IMR-90 (cell line): Measurements from ENCODE around the gene KLHL40. TPM values are rescaled to one million over a fixed set of nuclear protein-coding genes. Genes with fewer than 3 reads are reported as not detected.

Experiments
- ATAC-seq: fragments of 200-7000 bp; cut with Tn5 transposase; 2 replicates; pipeline ENCODE4 v1.9.1; 2020; ENCODE audit warnings: low read depth, mild to moderate bottlenecking, moderate library complexity
- BruUV-seq: library from RNA; stranded (reverse); fragments of 400-500 nt; replicated peaks from 2 replicates; lab custom pipeline; 2021; lab: Mats Ljungman, UMichigan
- CTCF ChIA-PET: fragments of 300-600 bp; formaldehyde crosslinking; extraction: SDS; loops from one replicate; lab custom pipeline; 2021; ENCODE audit warnings: antibody characterized with exemption; lab: Yijun Ruan, JAX
- POLR2A ChIA-PET: fragments of 300-600 bp; sonication (Branson Sonifier 250); formaldehyde crosslinking; loops from one replicate; lab custom pipeline; 2022; ENCODE audit warnings: antibody characterized with exemption; ENCODE audit not compliant: unreplicated experiment; lab: Charles Lee
- DNase-seq: peaks from one replicate; pipeline ENCODE4 v3.0.0; 2013
- H2AFZ ChIP-seq: replicated peaks from 2 replicates; pipeline ENCODE3; 2013; ENCODE audit warnings: low read length, mild to moderate bottlenecking; ENCODE audit not compliant: poor library complexity
- H2AK5ac ChIP-seq: 2 replicates; pipeline ENCODE4 v1.6.1; 2013; ENCODE audit warnings: low read depth, low read length, inconsistent platforms
- H2AK9ac ChIP-seq: replicated peaks from 2 replicates; pipeline ENCODE3; 2013; ENCODE audit warnings: mild to moderate bottlenecking, low read depth, low read length, moderate library complexity; ENCODE audit not compliant: poor library complexity
- H2BK120ac ChIP-seq: 2 replicates; pipeline ENCODE4 v1.6.1; 2013; ENCODE audit warnings: low read depth, low read length, inconsistent platforms
- H2BK15ac ChIP-seq: 3 replicates; pipeline ENCODE4 v1.6.1; 2013; ENCODE audit warnings: low read depth, low read length, inconsistent platforms
- H2BK20ac ChIP-seq: 2 replicates; pipeline ENCODE4 v1.6.1; 2013; ENCODE audit warnings: low read depth, mild to moderate bottlenecking, inconsistent platforms, low read length, moderate library complexity
- H2BK5ac ChIP-seq: 2 replicates; pipeline ENCODE4 v1.6.1; 2013; ENCODE audit warnings: mild to moderate bottlenecking, low read depth, low read length, inconsistent platforms; ENCODE audit not compliant: poor library complexity, severe bottlenecking
- H3K14ac ChIP-seq: replicated peaks from 2 replicates; pipeline ENCODE4 v1.6.1; 2013; ENCODE audit warnings: low read depth, low read length, inconsistent platforms
- H3K18ac ChIP-seq: 2 replicates; pipeline ENCODE4 v1.6.1; 2013; ENCODE audit warnings: low read depth, low read length, control low read depth
- H3K23ac ChIP-seq: 2 replicates; pipeline ENCODE4 v1.6.1; 2013; ENCODE audit warnings: low read depth, low read length, inconsistent platforms
- H3K27ac ChIP-seq: 2 replicates; pipeline ENCODE4 v1.5.1; 2013; ENCODE audit warnings: mild to moderate bottlenecking, control low read depth, low read length; ENCODE audit not compliant: insufficient read depth
- H3K27me3 ChIP-seq: 2 replicates; pipeline ENCODE4 v1.6.1; 2013; ENCODE audit warnings: low read length; ENCODE audit not compliant: control insufficient read depth, insufficient read depth
- H3K36me3 ChIP-seq: 2 replicates; pipeline ENCODE4 v1.6.1; 2013; ENCODE audit warnings: low read length, mixed read lengths; ENCODE audit not compliant: control insufficient read depth, insufficient read depth
- H3K4ac ChIP-seq: 2 replicates; pipeline ENCODE4 v1.6.1; 2013; ENCODE audit warnings: low read depth, low read length, inconsistent platforms
- H3K4me1 ChIP-seq: 2 replicates; pipeline ENCODE4 v1.6.1; 2013; ENCODE audit warnings: low read length, mixed read lengths; ENCODE audit not compliant: control insufficient read depth, insufficient read depth
- H3K4me2 ChIP-seq: 2 replicates; pipeline ENCODE4 v1.6.1; 2013; ENCODE audit warnings: low read depth, mild to moderate bottlenecking, control low read depth, low read length, moderate library complexity
- H3K4me3 ChIP-seq: 2 replicates; pipeline ENCODE4 v1.5.1; 2013; ENCODE audit warnings: low read depth, mild to moderate bottlenecking, control low read depth, low read length, moderate library complexity; ENCODE audit not compliant: insufficient read depth
- H3K56ac ChIP-seq: 2 replicates; pipeline ENCODE4 v1.6.1; 2013; ENCODE audit warnings: low read length, inconsistent platforms; ENCODE audit not compliant: insufficient read depth; ENCODE audit errors: extremely low read depth
- H3K79me1 ChIP-seq, 2 experiments: 2 replicates each; pipeline ENCODE4 v1.6.1; 2013; ENCODE audit warnings: low read length in 2 of 2, inconsistent platforms in 1 of 2, low read depth in 1 of 2
- H3K9ac ChIP-seq: 2 replicates; pipeline ENCODE4 v1.6.1; 2013; ENCODE audit warnings: low read depth, low read length, control low read depth
- H3K9me1 ChIP-seq: 2 replicates; pipeline ENCODE4 v1.6.1; 2013; ENCODE audit warnings: low read length, inconsistent platforms; ENCODE audit not compliant: insufficient read depth
- H3K9me3 ChIP-seq: 2 replicates; pipeline ENCODE4 v1.6.1; 2013; ENCODE audit warnings: low read length; ENCODE audit not compliant: control insufficient read depth, insufficient read depth
- H4K20me1 ChIP-seq: 2 replicates; pipeline ENCODE4 v1.6.1; 2013; ENCODE audit warnings: low read length, inconsistent platforms; ENCODE audit not compliant: insufficient read depth
- H4K5ac ChIP-seq: 2 replicates; pipeline ENCODE4 v1.6.1; 2013; ENCODE audit warnings: mild to moderate bottlenecking, low read depth, low read length, control low read depth
- H4K8ac ChIP-seq, 2 experiments: 2 replicates each; pipeline ENCODE4 v1.6.1; 2013; ENCODE audit warnings: low read depth in 2 of 2, low read length in 2 of 2, control low read depth in 1 of 2, inconsistent platforms in 1 of 2
- H4K91ac ChIP-seq: 2 replicates; pipeline ENCODE4 v1.6.1; 2013; ENCODE audit warnings: low read depth, low read length, inconsistent platforms; ENCODE audit not compliant: insufficient read depth
- BHLHE40 ChIP-seq: fragments of 150-350 bp; IDR thresholded peaks from 2 replicates; pipeline ENCODE4 v1.6.1; 2016; ENCODE audit warnings: mild to moderate bottlenecking, low read depth, low read length
- CEBPB ChIP-seq: IDR thresholded peaks from 2 replicates; pipeline ENCODE4 v1.6.1; 2012; ENCODE audit warnings: low read depth, low read length, improper control_type of control experiment
- CHD1 ChIP-seq: IDR thresholded peaks from 2 replicates; pipeline ENCODE4 v1.6.1; 2012; ENCODE audit warnings: low read depth, low read length, improper control_type of control experiment
- ELK1 ChIP-seq: fragments of 150-350 bp; IDR thresholded peaks from 2 replicates; pipeline ENCODE4 v1.6.1; 2016; ENCODE audit warnings: low read depth, mild to moderate bottlenecking, low read length, moderate library complexity, borderline replicate concordance
- FOS ChIP-seq: fragments of 150-350 bp; IDR thresholded peaks from 2 replicates; pipeline ENCODE4 v1.6.1; 2016; ENCODE audit warnings: low read depth, low read length
- MAFK ChIP-seq: IDR thresholded peaks from 2 replicates; pipeline ENCODE4 v1.6.1; 2012; ENCODE audit warnings: low read depth, low read length, improper control_type of control experiment
- MAZ ChIP-seq: IDR thresholded peaks from 2 replicates; pipeline ENCODE4 v1.6.1; 2012; ENCODE audit warnings: low read depth, mild to moderate bottlenecking, low read length, improper control_type of control experiment, moderate library complexity, borderline replicate concordance
- MXI1 ChIP-seq: IDR thresholded peaks from 2 replicates; pipeline ENCODE4 v1.6.1; 2012; ENCODE audit warnings: low read depth, mild to moderate bottlenecking, low read length, moderate library complexity, borderline replicate concordance
- NFE2L2 ChIP-seq: fragments of 150-350 bp; IDR thresholded peaks from 2 replicates; pipeline ENCODE4 v1.6.1; 2016; ENCODE audit warnings: low read depth, mild to moderate bottlenecking, low read length
- POLR2A ChIP-seq: IDR thresholded peaks from 2 replicates; pipeline ENCODE4 v1.6.1; 2012; ENCODE audit warnings: mild to moderate bottlenecking, low read depth, low read length
- RAD21 ChIP-seq: IDR thresholded peaks from 2 replicates; pipeline ENCODE4 v1.6.1; 2012; ENCODE audit warnings: low read length, improper control_type of control experiment
- RCOR1 ChIP-seq: IDR thresholded peaks from 2 replicates; pipeline ENCODE4 v1.6.1; 2012; ENCODE audit warnings: mild to moderate bottlenecking, low read length, improper control_type of control experiment; ENCODE audit not compliant: insufficient replicate concordance
- RFX5 ChIP-seq: IDR thresholded peaks from 2 replicates; pipeline ENCODE4 v1.8.0; 2012; ENCODE audit warnings: low read depth, mild to moderate bottlenecking, low read length, moderate library complexity
- SMC3 ChIP-seq: fragments of 150-350 bp; IDR thresholded peaks from 2 replicates; pipeline ENCODE4 v1.6.1; 2016; ENCODE audit warnings: low read depth, mild to moderate bottlenecking, antibody characterized with exemption, low read length, moderate library complexity
- USF2 ChIP-seq: fragments of 150-350 bp; IDR thresholded peaks from 2 replicates; pipeline ENCODE4 v1.6.1; 2017; ENCODE audit warnings: mild to moderate bottlenecking, antibody characterized with exemption, low read length, low read depth
- WGBS, 2 experiments: methylation state at CpG; one replicate each; pipeline versions ENCODE4 v1.1.5 to v1.1.7; 2013; ENCODE audit warnings: missing lambda C conversion rate in 2 of 2; ENCODE audit not compliant: insufficient read length in 1 of 2; ENCODE audit errors: extremely low coverage in 2 of 2; 5-methylcytosine and 5-hydroxymethylcytosine counted together
- dilution Hi-C: fragments of 300-500 bp; cut with HindIII; formaldehyde crosslinking; loops from one replicate; pipeline ENCODE4 v1.14.3; 2018; ENCODE audit warnings: low sequenced_read_pairs; ENCODE audit not compliant: unreplicated experiment
- in situ Hi-C: fragments of 300-500 bp; cut with MboI; formaldehyde crosslinking; loops from 3 replicates; pipeline ENCODE4 v1.14.3; 2019; ENCODE audit warnings: low sequenced_read_pairs, inconsistent platforms, mixed read lengths
- intact Hi-C: fragments of 100-400 bp; cut with micrococcal nuclease; formaldehyde crosslinking; loops from 2 replicates; pipeline ENCODE4 v1.10.0; 2022
- polyA plus RNA-seq, 3 experiments: library from polyadenylated mRNA; depleted of rRNA; stranded (reverse); fragments of >200 nt; gene quantifications; 2 replicates each; pipeline ENCODE4 v1.2.3, GENCODE V29; 2012; ENCODE audit warnings: low replicate concordance in 1 of 3
- total RNA-seq: library from RNA; depleted of rRNA; stranded (reverse); fragments of >200 nt; gene quantifications from 2 replicates; pipeline ENCODE4 v1.2.3, GENCODE V29; 2012

Gene KLHL40
- total and polyA plus RNA-seq, 2 of the 4 experiments (the other 2 are of a cell fraction) = not detected

GRCh38 chr3:42670670-42671069, 14.7 kb upstream of the KLHL40 start:
- H3K23ac ChIP-seq = no peak overlapping the region
- no CpG with 5 or more reads among the region's 1 CpG for WGBS, 2 experiments
- DNase-seq (no peak), ATAC-seq (no peak)
- H2BK120ac ChIP-seq = no peak overlapping the region
- intact Hi-C loops = no loop called here
- H3K4me1 ChIP-seq = no peaks in the 10 kb centered on the region; the same call in 1 of the 2 replicates
- no peak overlapping the region for H2BK5ac ChIP-seq
- no peak overlapping the region for H4K5ac ChIP-seq
- BruUV-seq = no TSS peak
- no peaks in the 10 kb centered on the region for H4K20me1 ChIP-seq
- H2BK20ac ChIP-seq = no peak overlapping the region
- CTCF ChIA-PET = no interaction called here
- H2AK9ac ChIP-seq = no peak overlapping the region
- H3K9me1 ChIP-seq = 0 out of 2 replicates have a peak, but pooled peaks cover 3% of the 10 kb centered on the region
- H3K4me2 ChIP-seq = no peak overlapping the region
- no peak overlapping the region for H3K14ac ChIP-seq
- H3K27me3 ChIP-seq = peaks cover 9% of the 10 kb centered on the region; the same call in 1 of the 2 replicates
- no peaks in the 10 kb centered on the region for H3K79me1 ChIP-seq
- no peak overlapping the region for H2BK15ac ChIP-seq
- H3K36me3 ChIP-seq = no peaks in the 10 kb centered on the region
- H3K27ac ChIP-seq = no peak overlapping the region
- H4K91ac ChIP-seq = no peak overlapping the region
- in situ Hi-C loops = no loop called here
- no peak overlapping the region for H3K56ac ChIP-seq
- H2AFZ ChIP-seq = no peak overlapping the region
- H3K9me3 ChIP-seq = peaks cover 5% of the 10 kb centered on the region
- POLR2A ChIA-PET = no interaction called here
- no peak overlapping the region for H3K4ac ChIP-seq
- H3K9ac ChIP-seq = no peak overlapping the region
- H3K4me3 ChIP-seq = no peak overlapping the region
- dilution Hi-C loops = no loop called here
- no peak for TF ChIP-seq RFX5
- TF ChIP-seq CHD1 = no peak
- no peak for TF ChIP-seq RAD21
- TF ChIP-seq ELK1 = no peak
- TF ChIP-seq BHLHE40 = no peak
- TF ChIP-seq CEBPB = no peak
- no peak for TF ChIP-seq MAFK
- TF ChIP-seq SMC3 = no peak
- no peak for TF ChIP-seq MXI1
- TF ChIP-seq POLR2A = no peak
- no peak for TF ChIP-seq RCOR1
- no peak for TF ChIP-seq MAZ
- TF ChIP-seq USF2 = no peak
- TF ChIP-seq FOS = no peak
- TF ChIP-seq NFE2L2 = no peak
- no peak overlapping the region for H4K8ac ChIP-seq
- no peak overlapping the region for H2AK5ac ChIP-seq
- H3K18ac ChIP-seq = no peak overlapping the region
